PC-9 (cell line): ENCODE results near the gene REV3L. TPM values are rescaled to one million over a fixed set of nuclear protein-coding genes. Genes with fewer than 3 reads are reported as not detected.

Experiments
- BruUV-seq: library from RNA; stranded (reverse); fragments of 400-500 nt; replicated peaks from 2 replicates; lab custom pipeline; 2021; lab: Mats Ljungman, UMichigan
- CTCF ChIA-PET: fragments of 300-600 bp; sonication (Branson Sonifier 250); formaldehyde crosslinking; loops from one replicate; lab custom pipeline; 2022; ENCODE audit warnings: antibody characterized with exemption; lab: Charles Lee
- POLR2A ChIA-PET: fragments of 300-600 bp; sonication (Branson Sonifier 250); formaldehyde crosslinking; loops from one replicate; lab custom pipeline; 2022; ENCODE audit warnings: antibody characterized with exemption; ENCODE audit not compliant: unreplicated experiment; lab: Charles Lee
- DNase-seq, 2 experiments: peaks; one replicate each; pipeline versions ENCODE4 v3.0.0 to v3.0.0-alpha.2; 2015 to 2022; ENCODE audit warnings: mixed read lengths in 1 of 2
- H2AFZ ChIP-seq: fragments of 200-600 bp; sonication (generic); 2 replicates; pipeline ENCODE4 v1.8.1; 2017; ENCODE audit warnings: antibody characterized with exemption
- H3F3A ChIP-seq: fragments of 200-600 bp; sonication (generic); 2 replicates; pipeline ENCODE4 v1.8.1; 2017; ENCODE audit warnings: antibody characterized with exemption, mild to moderate bottlenecking, low read depth; ENCODE audit not compliant: insufficient read depth
- H3K27ac ChIP-seq: fragments of 200-600 bp; sonication (generic); 2 replicates; pipeline ENCODE4 v1.6.1; 2016; ENCODE audit warnings: mixed run types
- H3K27me3 ChIP-seq: fragments of 200-600 bp; sonication (generic); 2 replicates; pipeline ENCODE4 v1.6.1; 2016; ENCODE audit warnings: low read depth, mixed run types; ENCODE audit not compliant: insufficient read depth
- H3K36me3 ChIP-seq: fragments of 200-600 bp; sonication (generic); 2 replicates; pipeline ENCODE4 v1.6.1; 2016; ENCODE audit warnings: low read depth, mixed run types
- H3K4me1 ChIP-seq: fragments of 200-600 bp; sonication (generic); replicated peaks from 2 replicates; pipeline ENCODE4 v1.6.1; 2016; ENCODE audit warnings: mixed run types; ENCODE audit not compliant: insufficient read depth
- H3K4me2 ChIP-seq: fragments of 200-600 bp; sonication (generic); 2 replicates; pipeline ENCODE4 v1.6.1; 2017; ENCODE audit warnings: mixed run types
- H3K4me3 ChIP-seq: fragments of 200-600 bp; sonication (generic); 2 replicates; pipeline ENCODE4 v1.6.1; 2016; ENCODE audit warnings: mixed run types
- H3K79me2 ChIP-seq: fragments of 200-600 bp; sonication (generic); 2 replicates; pipeline ENCODE4 v1.6.1; 2017; ENCODE audit warnings: low read depth, mixed run types
- H3K9me2 ChIP-seq: fragments of 200-600 bp; sonication (generic); 2 replicates; pipeline ENCODE4 v1.8.1; 2017; ENCODE audit warnings: mild to moderate bottlenecking; ENCODE audit not compliant: insufficient read depth
- H3K9me3 ChIP-seq: fragments of 200-600 bp; sonication (generic); 2 replicates; pipeline ENCODE4 v1.8.1; 2016; ENCODE audit warnings: low read depth; ENCODE audit not compliant: insufficient read depth
- H4K20me1 ChIP-seq: fragments of 200-600 bp; sonication (generic); 2 replicates; pipeline ENCODE4 v1.8.1; 2017; ENCODE audit not compliant: insufficient read depth
- CTCF ChIP-seq: fragments of 200-600 bp; sonication (generic); conservative IDR thresholded peaks from 2 replicates; pipeline ENCODE4 v1.6.1; 2017; ENCODE audit warnings: mixed run types, antibody characterized with exemption, mild to moderate bottlenecking, moderate library complexity
- EZH2 ChIP-seq: fragments of 200-600 bp; sonication (generic); IDR thresholded peaks from 2 replicates; pipeline ENCODE4 v1.8.0; 2017; ENCODE audit warnings: antibody characterized with exemption, low read depth
- intact Hi-C: fragments of 100-400 bp; cut with micrococcal nuclease; formaldehyde crosslinking; loops from one replicate; pipeline ENCODE4 v1.10.0; 2022; ENCODE audit not compliant: unreplicated experiment
- total RNA-seq: library from RNA; stranded (reverse); gene quantifications from 2 replicates; pipeline ENCODE4 v1.2.3, GENCODE V29; 2021

The REV3L gene
- total RNA-seq, 1 experiment from 2014 or later: 22.9 TPM

GRCh38 chr6:111276335-111276734 lies 206.7 kb downstream of the REV3L start:
- no TSS peak for BruUV-seq
- intact Hi-C loops: no loop called here
- Histone ChIP-seq H3K79me2 (peaks cover 17% of the 10 kb centered on the region), H3K4me3 (no peak overlapping the region), H3K4me1 (peaks cover 18% of the 10 kb centered on the region), H3K9me3 (no peaks in the 10 kb centered on the region; the same call in 1 of the 2 replicates), H3K27ac (0 out of 2 replicates have a peak overlapping the region, but pooled peaks have one; percentile 14), H2AFZ (no peak overlapping the region), H3K36me3 (peaks cover 40% of the 10 kb centered on the region), H4K20me1 (no peaks in the 10 kb centered on the region), H3F3A (peaks cover 10% of the 10 kb centered on the region; the same call in 1 of the 2 replicates), H3K27me3 (no peaks in the 10 kb centered on the region), H3K9me2 (no peaks in the 10 kb centered on the region), H3K4me2 (peak overlapping the region; percentile 18; the same call in 1 of the 2 replicates)
- CTCF ChIA-PET: no interaction called here
- peak in 1 of 2 experiments; percentile 60 for DNase-seq
- no peak for TF ChIP-seq EZH2
- TF ChIP-seq CTCF: no peak
- POLR2A ChIA-PET: no interaction called here

GRCh38 chr6:111274593-111275217 lies 208.3 kb downstream of the REV3L start:
- Histone ChIP-seq H4K20me1 (no peaks in the 10 kb centered on the region), H3F3A (peaks cover 10% of the 10 kb centered on the region; the same call in 1 of the 2 replicates), H3K4me1 (peaks cover 18% of the 10 kb centered on the region), H3K9me3 (no peaks in the 10 kb centered on the region; the same call in 1 of the 2 replicates), H3K79me2 (peaks cover 23% of the 10 kb centered on the region), H2AFZ (no peak overlapping the region), H3K27me3 (no peaks in the 10 kb centered on the region), H3K9me2 (no peaks in the 10 kb centered on the region), H3K36me3 (peaks cover 36% of the 10 kb centered on the region), H3K4me3 (no peak overlapping the region), H3K4me2 (no peak overlapping the region), H3K27ac (no peak overlapping the region)
- no peak for DNase-seq
- BruUV-seq: no TSS peak
- intact Hi-C loops: no loop called here
- ChIA-PET POLR2A (no interaction called here), CTCF (no interaction called here)
- TF ChIP-seq EZH2 (no peak), CTCF (no peak)

GRCh38 chr6:111270121-111270520 lies 212.9 kb downstream of the REV3L start:
- no peak overlapping the region for H3K27ac ChIP-seq
- TF ChIP-seq CTCF (no peak), EZH2 (no peak)
- H3K36me3 ChIP-seq: peaks cover 44% of the 10 kb centered on the region
- H2AFZ ChIP-seq: no peak overlapping the region
- peaks cover 32% of the 10 kb centered on the region for H3K79me2 ChIP-seq
- BruUV-seq: no TSS peak
- no peak for DNase-seq
- H3K4me3 ChIP-seq: no peak overlapping the region
- intact Hi-C loops: no loop called here
- no peaks in the 10 kb centered on the region for H3K27me3 ChIP-seq
- ChIA-PET CTCF (no interaction called here), POLR2A (no interaction called here)
- H3K9me2 ChIP-seq: no peaks in the 10 kb centered on the region
- H4K20me1 ChIP-seq: peaks cover 14% of the 10 kb centered on the region; the same call in 1 of the 2 replicates
- H3F3A ChIP-seq: no peaks in the 10 kb centered on the region
- no peak overlapping the region for H3K4me2 ChIP-seq
- no peaks in the 10 kb centered on the region; the same call in 1 of the 2 replicates for H3K9me3 ChIP-seq
- no peaks in the 10 kb centered on the region for H3K4me1 ChIP-seq
